HL-60 (cell line): ENCODE results near the gene ADCYAP1.

Source experiments
- DNase-seq, 2 experiments: peaks; one replicate each; pipeline ENCODE4 v3.0.0-alpha.2; 2010 to 2020; ENCODE audit warnings: low read depth in 1 of 2, low spot score in 1 of 2
- H3K27ac ChIP-seq: fragments of 250-450 bp; sonication (Bioruptor Pico); replicated peaks from 2 replicates; pipeline ENCODE4 v1.5.1; 2020; ENCODE audit warnings: mild to moderate bottlenecking, moderate library complexity
- H3K27me3 ChIP-seq: fragments of 250-450 bp; sonication (Bioruptor Pico); 2 replicates; pipeline ENCODE4 v1.5.1; 2021; ENCODE audit warnings: mild to moderate bottlenecking, moderate library complexity; ENCODE audit not compliant: insufficient read depth, poor library complexity, severe bottlenecking
- H3K4me3 ChIP-seq: replicated peaks from 2 replicates; pipeline ENCODE4 v1.5.1; 2011; ENCODE audit warnings: mild to moderate bottlenecking, control low read depth, low read length; ENCODE audit not compliant: insufficient read depth
- GABPA ChIP-seq: IDR thresholded peaks from 2 replicates; pipeline ENCODE4 v1.6.1; 2012; ENCODE audit warnings: low read depth
- POLR2AphosphoS5 ChIP-seq: IDR thresholded peaks from 2 replicates; pipeline ENCODE4 v1.6.1; 2012; ENCODE audit warnings: low read depth
- REST ChIP-seq: IDR thresholded peaks from 2 replicates; pipeline ENCODE4 v1.6.1; 2012; ENCODE audit warnings: low read depth; ENCODE audit not compliant: insufficient replicate concordance
- SPI1 ChIP-seq: IDR thresholded peaks from 2 replicates; pipeline ENCODE4 v1.6.1; 2012; ENCODE audit warnings: low read depth, mild to moderate bottlenecking, borderline replicate concordance
- long read RNA-seq: library from polyadenylated mRNA; unstranded; transcript quantifications from one replicate; pipeline ENCODE4 v2.0.0, GENCODE V29; 2020
- TF ChIP-seq, protein P1 (sequence below): IDR thresholded peaks from one replicate; pipeline ENCODE4 v1.5.1; 2011; ENCODE audit warnings: low read length, control low read depth, inconsistent platforms; ENCODE audit not compliant: insufficient read depth

ADCYAP1 gene
- long read RNA-seq: 0 reads

- TF ChIP-seq REST (peak; percentile 11), POLR2AphosphoS5 (no peak), SPI1 (peak; percentile 48; the same call in 1 of the 2 replicates)
- Histone ChIP-seq H3K4me3 (no peak within 1 kb of the TSS), H3K27ac (no peak within 1 kb of the TSS), H3K27me3 (peaks cover 79% of the 10 kb centered on the region)
- no peak for DNase-seq
Measured at GRCh38 chr18:904218-905090, at the start of gene ADCYAP1. Gene ADCYAP1, plus strand, starts transcription at chr18:904871. Its CDS starts 516 bp downstream, at chr18:905387.

GRCh38 chr18:857986-858385, 46.7 kb upstream of the ADCYAP1 start:
- TF ChIP-seq POLR2AphosphoS5 (no peak), GABPA (no peak), REST (no peak), SPI1 (no peak)
- TF ChIP-seq, protein P1, sequence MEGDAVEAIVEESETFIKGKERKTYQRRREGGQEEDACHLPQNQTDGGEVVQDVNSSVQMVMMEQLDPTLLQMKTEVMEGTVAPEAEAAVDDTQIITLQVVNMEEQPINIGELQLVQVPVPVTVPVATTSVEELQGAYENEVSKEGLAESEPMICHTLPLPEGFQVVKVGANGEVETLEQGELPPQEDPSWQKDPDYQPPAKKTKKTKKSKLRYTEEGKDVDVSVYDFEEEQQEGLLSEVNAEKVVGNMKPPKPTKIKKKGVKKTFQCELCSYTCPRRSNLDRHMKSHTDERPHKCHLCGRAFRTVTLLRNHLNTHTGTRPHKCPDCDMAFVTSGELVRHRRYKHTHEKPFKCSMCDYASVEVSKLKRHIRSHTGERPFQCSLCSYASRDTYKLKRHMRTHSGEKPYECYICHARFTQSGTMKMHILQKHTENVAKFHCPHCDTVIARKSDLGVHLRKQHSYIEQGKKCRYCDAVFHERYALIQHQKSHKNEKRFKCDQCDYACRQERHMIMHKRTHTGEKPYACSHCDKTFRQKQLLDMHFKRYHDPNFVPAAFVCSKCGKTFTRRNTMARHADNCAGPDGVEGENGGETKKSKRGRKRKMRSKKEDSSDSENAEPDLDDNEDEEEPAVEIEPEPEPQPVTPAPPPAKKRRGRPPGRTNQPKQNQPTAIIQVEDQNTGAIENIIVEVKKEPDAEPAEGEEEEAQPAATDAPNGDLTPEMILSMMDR: no peak
- no peak for DNase-seq
- Histone ChIP-seq H3K27me3 (peaks cover 16% of the 10 kb centered on the region), H3K4me3 (no peak overlapping the region), H3K27ac (no peak overlapping the region)

DNA sequence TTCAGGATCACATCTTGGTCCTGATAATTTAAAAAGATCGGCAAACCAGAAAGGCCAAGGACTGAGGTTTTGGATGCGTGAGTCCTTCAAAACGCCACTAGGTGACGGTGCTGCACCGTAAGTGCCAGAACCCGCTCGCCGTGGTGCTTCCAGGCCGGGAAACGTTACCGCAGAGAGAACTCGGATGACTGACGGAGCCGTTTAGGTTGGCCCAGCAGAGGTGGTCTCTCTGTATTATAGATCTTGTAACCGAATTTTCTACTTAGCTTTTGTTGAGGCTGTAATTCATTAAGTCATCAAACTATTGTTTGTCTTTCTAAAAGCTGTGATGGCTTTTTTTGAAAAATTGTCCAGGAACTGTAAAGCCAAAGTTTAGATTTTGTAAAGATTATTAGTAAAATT, 39.8 kb upstream of the ADCYAP1 start:
- Histone ChIP-seq H3K4me3 (no peak overlapping the region), H3K27me3 (peaks cover 24% of the 10 kb centered on the region), H3K27ac (no peak overlapping the region)
- TF ChIP-seq REST (peak; percentile 54), POLR2AphosphoS5 (no peak)
- TF ChIP-seq, protein P1: peak; percentile 100
- peak; percentile 18 to 74 for DNase-seq
